Activated CD8-positive, alpha-beta memory T cell treated with anti-CD3 and anti-CD28 coated beads for 36 hours (primary cell): Measurements from ENCODE around the gene DGLUCY. TPM values are rescaled to one million over a fixed set of nuclear protein-coding genes. Genes with fewer than 3 reads are reported as not detected.

ENCODE experiments used
- CTCF ChIA-PET: fragments of 350-600 bp; sonication (Branson Sonifier 250); formaldehyde crosslinking; loops from one replicate; lab custom pipeline; 2021; ENCODE audit warnings: antibody characterized with exemption; lab: Charles Lee
- POLR2A ChIA-PET: fragments of 350-600 bp; sonication (Branson Sonifier 250); formaldehyde crosslinking; loops from one replicate; lab custom pipeline; 2021; ENCODE audit warnings: antibody characterized with exemption; lab: Charles Lee
- total RNA-seq, 2 experiments: library from RNA; stranded (reverse); gene quantifications; one replicate each; pipeline ENCODE4 v1.2.3, GENCODE V29; 2021

DGLUCY gene
- total RNA-seq, 2 experiments from 2014 or later: 41.1 to 44.5 TPM

- ChIA-PET CTCF (interaction anchor here (0.7 to 1.4 kb wide), 3 partner anchors 47 to 156 kb away, joined by 3 read pairs; no protein-coding TSS in a partner anchor), POLR2A (no interaction called here)
Observed at GRCh38 chr14:91125801-91126200, 11.9 kb downstream of the DGLUCY start.

GRCh38 chr14:91126761-91127160 is 12.9 kb downstream of the DGLUCY start:
- CTCF ChIA-PET: interaction anchor here (1.0 kb wide), 1 partner anchor 46 kb away, joined by 3 read pairs; no protein-coding TSS in a partner anchor
- POLR2A ChIA-PET: no interaction called here

GRCh38 chr14:91127401-91127801 is 13.5 kb downstream of the DGLUCY start:
- CTCF ChIA-PET: no interaction called here
- POLR2A ChIA-PET: no interaction called here

- ChIA-PET POLR2A (no interaction called here), CTCF (interaction anchor here (0.6 to 1.1 kb wide), 2 partner anchors 49 to 1643 kb away, joined by 3 read pairs; no protein-coding TSS in a partner anchor)
Observed at GRCh38 chr14:91127924-91128323, 14.1 kb downstream of the DGLUCY start.

DNA sequence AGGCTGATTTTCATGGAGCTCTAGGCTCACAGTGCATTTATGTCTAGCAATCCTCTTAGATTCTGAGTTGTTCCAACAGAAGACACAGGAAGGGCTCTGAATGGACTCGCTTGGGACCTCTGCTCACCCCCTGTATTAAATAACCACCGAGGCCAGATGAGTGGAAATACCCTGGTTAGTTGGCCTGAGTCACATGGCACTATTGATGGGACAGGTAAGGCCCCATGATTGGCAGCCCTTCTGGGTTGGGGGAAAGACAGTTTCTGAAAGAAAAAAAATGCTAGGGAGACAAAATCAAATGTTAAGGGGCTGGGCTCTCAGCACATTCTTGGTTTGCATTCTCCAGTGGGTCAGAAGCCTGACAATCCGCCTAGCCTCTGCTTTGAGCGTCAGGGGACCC is 14.8 kb downstream of the DGLUCY start:
- ChIA-PET CTCF (interaction anchor here (0.6 to 1.1 kb wide), 2 partner anchors 48 to 1643 kb away, joined by 3 read pairs; no protein-coding TSS in a partner anchor), POLR2A (no interaction called here)

DNA sequence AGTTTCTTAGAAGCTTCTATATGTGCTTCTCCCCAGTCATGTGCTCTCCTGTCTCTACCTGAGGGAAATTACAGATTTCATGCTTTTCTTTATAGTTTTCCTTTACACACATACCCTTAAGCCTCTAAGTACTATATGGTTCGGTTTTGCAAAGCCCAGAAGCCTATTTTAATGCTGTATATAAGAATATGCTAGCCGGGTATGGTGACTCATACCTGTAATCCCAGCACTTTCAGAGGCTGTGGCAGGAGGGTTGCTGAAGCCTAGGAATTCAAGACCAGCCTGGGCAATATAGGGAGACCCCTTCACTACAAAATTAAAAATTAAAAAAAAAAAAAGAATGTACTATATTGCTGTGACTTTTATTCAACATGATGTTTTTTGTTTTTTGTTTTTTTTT is 15.4 kb downstream of the DGLUCY start:
- CTCF ChIA-PET: interaction anchor here (1.1 kb wide), 1 partner anchor 48 kb away, joined by 3 read pairs; no protein-coding TSS in a partner anchor

GRCh38 chr14:91135039-91135438 is 21.2 kb downstream of the DGLUCY start:
- POLR2A ChIA-PET: no interaction called here
- CTCF ChIA-PET: no interaction called here

More for the DNA sequence above, 15.4 kb downstream of the DGLUCY start:
- POLR2A ChIA-PET: no interaction called here

DNA sequence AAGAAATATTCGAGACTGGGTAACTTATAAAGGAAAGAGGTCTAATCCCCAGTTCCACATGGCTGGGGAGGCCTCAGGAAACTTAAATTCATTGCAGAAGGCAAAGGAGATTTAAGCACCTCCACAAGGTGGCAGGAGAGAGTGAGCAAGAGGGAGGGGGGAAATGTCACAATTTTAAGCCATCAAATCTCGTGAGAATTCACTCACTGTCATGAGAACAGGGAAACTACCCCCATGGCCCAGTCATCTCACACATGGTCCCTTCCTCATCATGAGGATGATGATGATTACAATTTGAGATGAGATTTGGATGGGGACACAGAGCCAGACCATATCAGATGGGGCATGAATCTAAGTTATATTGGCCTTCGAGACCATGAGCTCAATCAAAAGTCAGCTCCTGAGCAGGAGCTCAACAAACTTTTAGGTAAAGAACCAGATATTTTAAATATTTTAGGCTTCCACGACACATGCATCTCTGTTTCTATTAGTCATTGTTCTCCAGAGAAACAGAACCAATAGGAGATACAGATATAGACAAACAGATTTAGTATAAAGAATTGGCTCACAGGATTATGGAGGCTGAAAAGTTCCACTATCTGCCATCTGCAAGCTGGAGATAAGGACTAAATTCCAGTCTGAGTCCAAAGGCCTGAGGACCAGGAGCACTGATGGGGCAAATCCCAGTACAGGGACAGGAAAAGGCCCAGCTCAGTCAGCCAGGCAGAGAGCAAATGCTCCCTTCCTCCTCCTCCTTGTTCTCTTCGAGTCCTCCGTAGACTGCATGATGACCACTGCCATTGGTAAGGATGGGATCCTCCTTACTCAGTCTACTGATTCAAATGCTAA is 24.9 kb downstream of the DGLUCY start:
- CTCF ChIA-PET: interaction anchor here (0.6 to 1.3 kb wide), 5 partner anchors 11 to 193 kb away, joined by 3 to 7 read pairs (median 4); no protein-coding TSS in a partner anchor
- POLR2A ChIA-PET: no interaction called here

GRCh38 chr14:91139776-91140175 is 25.9 kb downstream of the DGLUCY start:
- ChIA-PET POLR2A (no interaction called here), CTCF (interaction anchor here (0.7 kb wide), 1 partner anchor 29 kb away, joined by 3 read pairs; no protein-coding TSS in a partner anchor)

DNA sequence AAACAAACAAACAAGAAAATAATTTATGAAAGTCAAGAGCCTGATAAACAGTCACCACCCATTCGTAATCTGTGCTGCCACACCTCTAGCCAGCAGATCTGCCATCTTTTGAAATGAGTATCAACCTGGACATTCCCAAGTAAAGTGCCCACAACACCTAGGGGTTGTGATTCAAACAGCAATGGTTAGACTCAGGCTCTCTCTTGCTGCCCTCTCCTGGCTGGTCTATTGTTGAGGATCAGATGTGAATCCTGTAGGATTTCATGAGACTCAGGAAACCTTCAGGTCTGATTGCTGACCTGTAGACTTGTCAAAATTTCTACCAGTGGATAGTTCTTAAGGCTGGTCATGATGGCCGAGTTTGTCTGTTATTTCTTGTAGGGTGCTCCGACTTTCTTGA is 26.8 kb downstream of the DGLUCY start:
- POLR2A ChIA-PET: no interaction called here

DNA sequence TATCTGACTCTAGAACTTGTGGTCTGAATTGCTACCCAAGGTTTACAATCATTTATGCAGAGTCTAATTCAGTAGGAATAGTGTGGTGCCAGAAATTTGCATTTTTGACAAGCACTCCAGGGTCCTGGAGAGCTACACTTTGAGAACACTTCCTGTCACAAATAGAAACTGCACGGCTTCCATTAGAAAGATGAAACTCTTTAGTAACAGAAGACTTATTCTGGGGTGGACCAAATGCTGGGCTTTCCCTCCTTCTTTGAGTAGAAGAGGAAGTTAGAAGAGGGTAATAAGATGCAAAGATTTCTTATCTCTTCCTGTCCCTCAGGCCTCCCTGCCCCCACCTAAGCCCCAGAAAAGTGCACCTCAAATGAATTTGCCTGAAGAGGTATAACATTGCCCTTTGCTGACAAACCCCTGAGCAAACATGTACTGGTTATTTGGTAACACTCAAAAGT is 28.4 kb downstream of the DGLUCY start:
- CTCF ChIA-PET: interaction anchor here (1.1 to 1.2 kb wide), 2 partner anchors 31 to 239 kb away, joined by 3 read pairs; no protein-coding TSS in a partner anchor
- POLR2A ChIA-PET: no interaction called here

More for the DNA sequence above, 26.8 kb downstream of the DGLUCY start:
- CTCF ChIA-PET: interaction anchor here (0.7 kb wide), 1 partner anchor 28 kb away, joined by 3 read pairs; no protein-coding TSS in a partner anchor

DNA sequence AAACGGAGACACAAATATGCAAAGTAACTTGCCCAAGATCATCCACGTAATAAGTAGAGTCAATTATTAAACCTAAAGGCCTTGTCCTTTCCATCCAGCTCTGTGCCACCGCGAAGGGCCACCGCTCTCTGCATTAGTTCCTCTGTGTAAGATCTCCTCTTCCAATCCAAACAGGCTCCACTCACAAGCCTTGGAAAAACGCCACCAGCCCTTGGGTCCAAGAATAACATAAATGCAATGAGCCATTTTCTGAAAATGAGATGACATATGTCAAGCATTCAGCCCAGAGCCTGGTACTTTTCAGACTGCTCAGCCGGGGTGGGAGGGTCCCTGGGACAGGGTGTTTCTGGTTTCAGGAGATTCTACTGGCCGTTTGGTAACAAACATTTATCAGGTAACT is 30.0 kb downstream of the DGLUCY start:
- CTCF ChIA-PET: interaction anchor here (1.0 kb wide), 1 partner anchor 29 kb away, joined by 3 read pairs; no protein-coding TSS in a partner anchor
- POLR2A ChIA-PET: no interaction called here

DNA sequence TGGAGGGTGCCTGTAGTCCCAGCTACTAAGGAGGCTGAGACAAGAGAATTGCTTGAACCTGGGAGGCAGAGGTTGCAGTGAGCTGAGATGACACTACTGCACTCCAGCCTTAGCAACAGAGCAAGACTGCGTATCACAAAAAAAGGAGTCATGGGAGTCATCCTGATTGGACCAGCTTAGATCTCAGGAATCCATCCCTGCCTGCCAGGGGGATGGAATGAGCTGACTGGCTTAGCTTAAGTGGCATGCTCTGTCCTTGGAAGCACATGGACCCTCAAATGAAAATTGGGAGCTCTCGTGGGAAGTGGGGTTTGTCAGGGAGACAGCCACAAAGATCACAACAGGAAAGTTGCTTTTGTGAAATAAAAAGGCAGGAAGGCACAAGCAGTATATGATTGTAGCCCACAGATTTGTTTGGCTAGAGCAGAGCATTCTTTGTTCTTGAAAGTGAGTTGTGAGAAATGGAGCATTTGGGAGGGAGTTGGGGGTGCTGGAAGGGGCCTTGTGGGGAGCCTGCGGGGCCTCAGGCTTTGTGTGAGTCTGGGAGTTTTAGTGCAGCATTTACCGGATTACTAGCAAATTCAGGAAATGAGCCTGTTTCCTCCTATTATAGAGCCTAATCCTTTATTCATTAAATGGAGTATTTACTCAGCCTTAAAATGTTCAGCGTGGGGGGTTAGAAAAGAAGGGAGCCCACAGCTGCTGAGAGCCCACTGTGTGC is 30.7 kb downstream of the DGLUCY start:
- ChIA-PET CTCF (interaction anchor here (0.5 to 1.0 kb wide), 5 partner anchors 28 to 82 kb away, joined by 3 read pairs; no protein-coding TSS in a partner anchor), POLR2A (no interaction called here)

DNA sequence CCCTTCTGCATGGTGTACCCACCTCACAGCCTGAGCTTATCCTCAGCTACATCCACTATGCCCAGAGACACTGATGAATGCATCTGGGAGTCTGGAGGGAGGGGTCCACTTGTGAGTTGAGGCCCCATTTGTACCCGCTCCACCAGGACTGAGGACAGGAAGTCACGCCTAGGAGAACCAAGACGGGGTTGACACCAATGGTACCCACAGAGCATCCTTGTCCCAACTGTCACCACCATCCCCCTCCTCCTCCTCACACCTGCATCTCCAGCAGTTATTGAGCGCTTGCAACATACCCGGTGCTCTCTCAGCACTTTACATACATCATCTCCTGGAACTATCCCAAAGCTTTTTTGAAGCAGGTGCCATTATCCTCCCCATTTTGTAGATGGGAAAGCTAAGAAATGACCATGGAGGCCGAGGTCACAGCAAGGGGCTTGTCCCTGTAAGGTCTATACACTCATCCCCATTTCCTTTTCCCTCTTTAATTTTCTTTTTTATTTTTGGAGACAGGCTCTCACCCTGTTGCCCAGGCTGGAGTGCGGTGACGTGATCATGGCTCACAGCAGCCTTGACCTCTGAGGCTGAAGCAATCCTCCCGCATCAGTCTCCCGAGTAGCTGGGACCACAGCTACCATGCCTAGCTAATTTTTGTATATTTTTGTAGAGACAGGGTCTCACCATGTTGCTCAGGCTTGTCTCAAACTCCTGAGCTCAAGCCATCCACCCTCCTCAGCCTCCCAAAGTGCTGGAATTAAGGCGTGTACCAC is 31.7 kb downstream of the DGLUCY start:
- ChIA-PET CTCF (no interaction called here), POLR2A (interaction anchor here (0.6 kb wide), 1 partner anchor 8 kb away, joined by 5 read pairs; no protein-coding TSS in a partner anchor)

DNA sequence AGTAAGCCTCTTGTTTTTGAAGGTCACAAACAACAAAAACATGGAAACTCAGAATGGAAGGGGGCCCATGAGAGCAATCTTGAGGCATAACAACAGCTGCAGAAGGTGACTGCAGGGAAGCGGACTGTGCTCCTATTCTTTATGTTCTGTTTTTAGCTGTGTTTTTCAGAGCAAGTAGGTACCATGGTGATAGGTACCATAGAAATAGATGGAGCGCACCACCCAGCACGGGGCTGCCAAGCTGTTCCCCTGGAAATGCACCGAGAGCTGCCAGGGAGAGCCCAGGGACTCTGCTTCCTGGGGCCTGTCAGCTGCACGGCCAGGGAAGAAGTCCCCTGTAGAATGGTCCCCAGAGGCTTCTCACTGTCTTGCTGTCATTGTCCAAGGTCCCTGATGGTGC is 32.8 kb downstream of the DGLUCY start:
- ChIA-PET POLR2A (interaction anchor here (0.6 kb wide), 1 partner anchor 93 kb away, joined by 5 read pairs; no protein-coding TSS in a partner anchor), CTCF (no interaction called here)

DNA sequence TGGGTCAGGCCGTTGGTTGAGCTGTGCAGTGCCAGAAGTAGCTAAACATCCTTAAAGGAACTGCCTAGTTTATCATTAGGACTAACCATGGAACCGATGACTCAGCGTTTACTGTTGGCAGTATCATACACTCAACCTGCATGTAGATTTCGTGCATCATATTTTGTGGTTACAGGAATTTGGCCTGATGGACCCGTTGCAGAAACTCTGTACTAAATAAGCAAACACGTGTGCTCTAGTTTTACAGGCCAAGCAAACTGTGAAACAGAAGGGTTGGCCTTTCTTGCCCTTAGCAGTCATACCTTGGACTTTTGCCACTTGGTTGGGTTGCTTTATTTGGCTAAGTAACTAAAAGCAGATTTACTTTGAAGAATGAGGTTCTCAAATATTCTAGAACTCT is 35.6 kb downstream of the DGLUCY start:
- POLR2A ChIA-PET: no interaction called here
- CTCF ChIA-PET: interaction anchor here (0.7 to 1.0 kb wide), 2 partner anchors 11 to 117 kb away, joined by 3 to 6 read pairs; no protein-coding TSS in a partner anchor

- ChIA-PET POLR2A (no interaction called here), CTCF (interaction anchor here (0.6 to 1.1 kb wide), 2 partner anchors 21 to 317 kb away, joined by 3 read pairs; no protein-coding TSS in a partner anchor)
Observed at GRCh38 chr14:91152499-91152898, 38.6 kb downstream of the DGLUCY start.

DNA sequence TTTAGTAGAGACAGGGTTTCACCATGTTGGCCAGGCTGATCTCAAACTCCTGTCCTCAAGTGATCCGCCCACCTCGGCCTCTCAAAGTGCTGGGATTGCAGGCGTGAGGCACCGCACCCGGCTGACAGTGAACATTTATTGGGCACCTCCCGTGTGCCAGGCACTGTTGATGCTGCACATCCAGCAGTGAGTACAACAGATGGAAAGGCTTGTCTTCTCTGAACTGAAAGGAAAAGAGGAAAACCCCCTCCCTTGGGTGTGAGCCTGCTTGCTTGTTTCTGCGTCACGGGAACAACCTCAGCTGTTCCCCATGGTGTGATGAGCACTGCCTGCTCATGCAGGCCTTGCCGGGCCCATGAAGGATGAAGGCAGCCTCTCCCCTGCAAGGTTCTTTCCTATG is 39.5 kb downstream of the DGLUCY start:
- ChIA-PET CTCF (no interaction called here), POLR2A (interaction anchor here (0.6 kb wide), 1 partner anchor 130 kb away, joined by 5 read pairs; no protein-coding TSS in a partner anchor)
